Neural cell (in vitro differentiated cells): ENCODE results near the gene TFIP11. TPM values are rescaled to one million over a fixed set of nuclear protein-coding genes. Genes with fewer than 3 reads are reported as not detected.

Experiments
- H2AFZ ChIP-seq: fragments of 200-600, 300-800 bp; sonication (generic), shearing (Covaris generic); 2 replicates; pipeline ENCODE4 v1.6.0; 2014; ENCODE audit warnings: low read depth, mild to moderate bottlenecking, antibody characterized with exemption, low read length, moderate library complexity
- H3F3A ChIP-seq: fragments of 200-600 bp; shearing (Covaris generic); 2 replicates; pipeline ENCODE4 v1.6.1; 2016; ENCODE audit warnings: mild to moderate bottlenecking, moderate library complexity, mixed read lengths, antibody characterized with exemption, low read length; ENCODE audit not compliant: insufficient read depth, poor library complexity, severe bottlenecking
- H3K27ac ChIP-seq: fragments of 200-600, 300-800 bp; sonication (generic), shearing (Covaris generic); 2 replicates; pipeline ENCODE4 v1.5.1; 2014; ENCODE audit warnings: mild to moderate bottlenecking, low read length, moderate library complexity
- H3K27me3 ChIP-seq: fragments of 300-800, 200-600 bp; sonication (generic), shearing (Covaris generic); 2 replicates; pipeline ENCODE4 v1.6.0; 2014; ENCODE audit warnings: mild to moderate bottlenecking, low read depth, low read length, moderate library complexity; ENCODE audit not compliant: insufficient read depth
- H3K36me3 ChIP-seq: fragments of 300-800, 200-600 bp; sonication (generic), shearing (Covaris generic); 2 replicates; pipeline ENCODE4 v1.5.1; 2014; ENCODE audit warnings: mild to moderate bottlenecking, antibody characterized with exemption, low read length, moderate library complexity; ENCODE audit not compliant: insufficient read depth
- H3K4me2 ChIP-seq: fragments of 300-800, 200-600 bp; sonication (generic), shearing (Covaris generic); 2 replicates; pipeline ENCODE4 v1.6.0; 2014; ENCODE audit warnings: mild to moderate bottlenecking, low read length
- H3K4me3 ChIP-seq: fragments of 300-800, 200-600 bp; sonication (generic), shearing (Covaris generic); 2 replicates; pipeline ENCODE4 v1.5.1; 2014; ENCODE audit warnings: mild to moderate bottlenecking, low read length, moderate library complexity
- H3K79me2 ChIP-seq: fragments of 200-600 bp; shearing (Covaris generic); replicated peaks from 2 replicates; pipeline ENCODE4 v1.6.0; 2014; ENCODE audit warnings: mild to moderate bottlenecking, low read length, moderate library complexity; ENCODE audit not compliant: insufficient read depth
- H3K9ac ChIP-seq: fragments of 300-800, 200-600 bp; sonication (generic), shearing (Covaris generic); 2 replicates; pipeline ENCODE4 v1.6.1; 2016; ENCODE audit warnings: mild to moderate bottlenecking, low read length, mixed read lengths
- H3K9me2 ChIP-seq: fragments of 200-600 bp; shearing (Covaris generic); 2 replicates; pipeline ENCODE4 v1.6.1; 2016; ENCODE audit warnings: mild to moderate bottlenecking, low read length, mixed read lengths; ENCODE audit not compliant: insufficient read depth
- H3K9me3 ChIP-seq: fragments of 200-600, 300-800 bp; sonication (generic), shearing (Covaris generic); 2 replicates; pipeline ENCODE4 v1.6.1; 2016; ENCODE audit warnings: mild to moderate bottlenecking, mixed run types, low read length, moderate library complexity, mixed read lengths
- H4K20me1 ChIP-seq: fragments of 200-600 bp; shearing (Covaris generic); 2 replicates; pipeline ENCODE4 v1.6.1; 2016; ENCODE audit warnings: mild to moderate bottlenecking, mixed run types; ENCODE audit not compliant: insufficient read depth
- CTCF ChIP-seq: fragments of 450-650 bp; IDR thresholded peaks from 2 replicates; pipeline ENCODE4 v1.5.1; 2014; ENCODE audit warnings: antibody characterized with exemption, mild to moderate bottlenecking, moderate library complexity; ENCODE audit not compliant: poor library complexity, severe bottlenecking
- EP300 ChIP-seq: fragments of 450-650 bp; conservative IDR thresholded peaks from 2 replicates; pipeline ENCODE4 v1.6.1; 2014; ENCODE audit warnings: antibody characterized with exemption, mild to moderate bottlenecking, moderate library complexity; ENCODE audit not compliant: poor library complexity, severe bottlenecking
- EZH2 ChIP-seq: fragments of 200-600, 300-800 bp; shearing (Covaris generic), sonication (generic); IDR thresholded peaks from 2 replicates; pipeline ENCODE4 v1.6.1; 2014; ENCODE audit warnings: antibody characterized with exemption, low read length, borderline replicate concordance, mild to moderate bottlenecking; ENCODE audit not compliant: insufficient read depth, poor library complexity, severe bottlenecking
- MXI1 ChIP-seq: fragments of 450-650 bp; conservative IDR thresholded peaks from 2 replicates; pipeline ENCODE4 v1.6.1; 2014; ENCODE audit warnings: antibody characterized with exemption, mild to moderate bottlenecking; ENCODE audit not compliant: poor library complexity, severe bottlenecking
- POLR2AphosphoS5 ChIP-seq: IDR thresholded peaks from 2 replicates; pipeline ENCODE4 v1.6.1; 2012
- RAD21 ChIP-seq: fragments of 450-650 bp; conservative IDR thresholded peaks from 2 replicates; pipeline ENCODE4 v1.6.1; 2014; ENCODE audit warnings: antibody characterized with exemption, mild to moderate bottlenecking, moderate library complexity
- REST ChIP-seq: IDR thresholded peaks from 2 replicates; pipeline ENCODE4 v1.6.1; 2012; ENCODE audit warnings: borderline replicate concordance
- SMC3 ChIP-seq: fragments of 450-650 bp; conservative IDR thresholded peaks from 2 replicates; pipeline ENCODE4 v1.6.1; 2014; ENCODE audit warnings: antibody characterized with exemption, mild to moderate bottlenecking, moderate library complexity; ENCODE audit not compliant: poor library complexity
- TAF1 ChIP-seq: IDR thresholded peaks from 2 replicates; pipeline ENCODE4 v1.6.1; 2012; ENCODE audit warnings: low read depth
- polyA plus RNA-seq: library from polyadenylated mRNA; depleted of rRNA; stranded (reverse); fragments of >200 nt; gene quantifications from 2 replicates; pipeline ENCODE4 v1.2.3, GENCODE V29; 2014

TFIP11 gene
- polyA plus RNA-seq, 1 donor from 2014 or later = 49.8 TPM

GRCh38 chr22:26516503-26516902 is 4.2 kb upstream of the TFIP11 start:
- Histone ChIP-seq H3K36me3 (no peaks in the 10 kb centered on the region), H3K4me2 (no peak overlapping the region), H3K4me3 (no peak overlapping the region), H2AFZ (no peak overlapping the region), H3K9me3 (no peaks in the 10 kb centered on the region), H3K27me3 (no peaks in the 10 kb centered on the region), H3K9me2 (no peaks in the 10 kb centered on the region), H3K27ac (no peak overlapping the region), H4K20me1 (no peaks in the 10 kb centered on the region), H3K79me2 (peaks cover 24% of the 10 kb centered on the region), H3F3A (no peaks in the 10 kb centered on the region), H3K9ac (no peak overlapping the region)
- no peak for TF ChIP-seq MXI1
- no peak for TF ChIP-seq POLR2AphosphoS5
- no peak for TF ChIP-seq CTCF
- no peak for TF ChIP-seq REST
- TF ChIP-seq SMC3 = no peak
- no peak for TF ChIP-seq EZH2
- TF ChIP-seq RAD21 = no peak
- no peak for TF ChIP-seq TAF1
- TF ChIP-seq EP300 = no peak

GRCh38 chr22:26515931-26516330 is 3.7 kb upstream of the TFIP11 start:
- H3K27me3 ChIP-seq = no peaks in the 10 kb centered on the region
- H3K4me2 ChIP-seq = no peak overlapping the region
- H3K9me3 ChIP-seq = no peaks in the 10 kb centered on the region
- H3K79me2 ChIP-seq = peaks cover 29% of the 10 kb centered on the region
- H4K20me1 ChIP-seq = no peaks in the 10 kb centered on the region
- no peaks in the 10 kb centered on the region for H3F3A ChIP-seq
- H2AFZ ChIP-seq = no peak overlapping the region
- H3K9ac ChIP-seq = no peak overlapping the region
- H3K27ac ChIP-seq = no peak overlapping the region
- H3K36me3 ChIP-seq = no peaks in the 10 kb centered on the region
- no peaks in the 10 kb centered on the region for H3K9me2 ChIP-seq
- TF ChIP-seq SMC3 = no peak
- no peak for TF ChIP-seq TAF1
- TF ChIP-seq RAD21 = no peak
- TF ChIP-seq REST = no peak
- TF ChIP-seq MXI1 = no peak
- TF ChIP-seq EP300 = no peak
- no peak for TF ChIP-seq POLR2AphosphoS5
- H3K4me3 ChIP-seq = no peak overlapping the region
